Gastrocnemius medialis (tissue), 4 donors: ENCODE data around the gene CFAP221.

Experiments
- POLR2A ChIP-seq, 2 donors: fragments of 450-650 bp; IDR thresholded peaks; one replicate each; pipeline ENCODE4 v1.6.1; 2017; ENCODE audit warnings: antibody characterized with exemption in 2 of 2, mild to moderate bottlenecking in 2 of 2, moderate library complexity in 2 of 2
- TF ChIP-seq, protein P1 (sequence below), 5 experiments: fragments of 450-650 bp in 3 of 5; fragments of 200-600 bp in 2 of 5; sonication (generic) in 2 of 5; IDR thresholded peaks in 4 of 5; conservative IDR thresholded peaks in 1 of 5; 1 replicate in 4 of 5; 2 replicates in 1 of 5; pipeline ENCODE4 v1.5.1; 2016 to 2019; ENCODE audit warnings: antibody characterized with exemption in 5 of 5, mild to moderate bottlenecking in 3 of 5, moderate library complexity in 3 of 5

DNA sequence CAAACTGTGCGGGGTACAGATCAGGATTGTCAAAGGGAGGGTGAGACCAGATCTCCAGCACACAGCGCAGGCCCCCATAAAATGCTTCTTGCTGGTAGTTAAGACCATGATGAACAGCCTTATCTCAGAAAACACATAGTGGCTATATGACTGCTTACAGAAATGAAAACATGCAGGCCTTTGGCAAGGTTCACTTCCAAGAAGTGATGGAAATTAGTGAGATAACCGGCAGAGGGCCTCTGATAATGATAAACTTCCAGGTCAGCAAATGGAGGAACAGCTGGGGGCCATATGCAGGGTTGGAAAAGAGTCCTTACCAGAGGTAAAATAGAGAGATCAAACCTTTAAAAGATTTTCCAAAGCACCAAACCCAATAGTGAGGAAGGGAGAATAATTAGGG is 46.6 kb downstream of the CFAP221 start:
- TF ChIP-seq POLR2A (IDR thresholded peaks at IDR 0.05) = no peak
- TF ChIP-seq, protein P1, sequence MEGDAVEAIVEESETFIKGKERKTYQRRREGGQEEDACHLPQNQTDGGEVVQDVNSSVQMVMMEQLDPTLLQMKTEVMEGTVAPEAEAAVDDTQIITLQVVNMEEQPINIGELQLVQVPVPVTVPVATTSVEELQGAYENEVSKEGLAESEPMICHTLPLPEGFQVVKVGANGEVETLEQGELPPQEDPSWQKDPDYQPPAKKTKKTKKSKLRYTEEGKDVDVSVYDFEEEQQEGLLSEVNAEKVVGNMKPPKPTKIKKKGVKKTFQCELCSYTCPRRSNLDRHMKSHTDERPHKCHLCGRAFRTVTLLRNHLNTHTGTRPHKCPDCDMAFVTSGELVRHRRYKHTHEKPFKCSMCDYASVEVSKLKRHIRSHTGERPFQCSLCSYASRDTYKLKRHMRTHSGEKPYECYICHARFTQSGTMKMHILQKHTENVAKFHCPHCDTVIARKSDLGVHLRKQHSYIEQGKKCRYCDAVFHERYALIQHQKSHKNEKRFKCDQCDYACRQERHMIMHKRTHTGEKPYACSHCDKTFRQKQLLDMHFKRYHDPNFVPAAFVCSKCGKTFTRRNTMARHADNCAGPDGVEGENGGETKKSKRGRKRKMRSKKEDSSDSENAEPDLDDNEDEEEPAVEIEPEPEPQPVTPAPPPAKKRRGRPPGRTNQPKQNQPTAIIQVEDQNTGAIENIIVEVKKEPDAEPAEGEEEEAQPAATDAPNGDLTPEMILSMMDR (IDR thresholded peaks at IDR 0.05 in 4 of 5, conservative IDR thresholded peaks at IDR 0.05 in 1 of 5) = no peak
